Effector CD8-positive, alpha-beta T cell (primary cell): Measurements from ENCODE around the gene TRIM2.

Source experiments
- DNase-seq: peaks from one replicate; lab custom pipeline; 2025; lab: John Stamatoyannopoulos, UW

Gene TRIM2

GRCh38 chr4:153248641-153249198 lies 44.5 kb downstream of the TRIM2 start:
- DNase-seq = no peak

- DNase-seq = peak; percentile 75
Observed at GRCh38 chr4:153249199-153250041, 45.2 kb downstream of the TRIM2 start.

- no peak for DNase-seq
Observed at GRCh38 chr4:153252122-153252521, 47.9 kb downstream of the TRIM2 start.

- DNase-seq = no peak
Observed at GRCh38 chr4:153255233-153255632, 51.0 kb downstream of the TRIM2 start.

- no peak for DNase-seq
Observed at GRCh38 chr4:153257151-153257620, 52.9 kb downstream of the TRIM2 start.

GRCh38 chr4:153257991-153258390 lies 53.7 kb downstream of the TRIM2 start:
- DNase-seq = no peak

- no peak for DNase-seq
Observed at GRCh38 chr4:153258750-153259149, 54.5 kb downstream of the TRIM2 start.

- DNase-seq = no peak
Observed at GRCh38 chr4:153259661-153260060, 55.4 kb downstream of the TRIM2 start.

- DNase-seq = no peak
Observed at GRCh38 chr4:153260132-153260531, 55.9 kb downstream of the TRIM2 start.

- no peak for DNase-seq
Observed at GRCh38 chr4:153260553-153261300, 56.5 kb downstream of the TRIM2 start.

- no peak for DNase-seq
Observed at GRCh38 chr4:153261461-153261860, 57.2 kb downstream of the TRIM2 start.

GRCh38 chr4:153261914-153262313 lies 57.7 kb downstream of the TRIM2 start:
- DNase-seq = no peak

- DNase-seq = no peak
Observed at GRCh38 chr4:153265306-153266047, 61.2 kb downstream of the TRIM2 start.

GRCh38 chr4:153266988-153267387 lies 62.7 kb downstream of the TRIM2 start:
- no peak for DNase-seq

- no peak for DNase-seq
Observed at GRCh38 chr4:153267890-153268289, 63.6 kb downstream of the TRIM2 start.

- no peak for DNase-seq
Observed at GRCh38 chr4:153268295-153268694, 64.1 kb downstream of the TRIM2 start.

GRCh38 chr4:153269218-153269990 lies 65.2 kb downstream of the TRIM2 start:
- no peak for DNase-seq

GRCh38 chr4:153270361-153270760 lies 66.1 kb downstream of the TRIM2 start:
- no peak for DNase-seq

- no peak for DNase-seq
Observed at GRCh38 chr4:153271820-153272219, 67.6 kb downstream of the TRIM2 start.

- no peak for DNase-seq
Observed at GRCh38 chr4:153273751-153274150, 69.5 kb downstream of the TRIM2 start.

- DNase-seq = no peak
Observed at GRCh38 chr4:153274967-153275366, 70.7 kb downstream of the TRIM2 start.
